Urinary bladder (tissue), 2 donors: ENCODE results near the gene DNAJB6. TPM values are rescaled to one million over a fixed set of nuclear protein-coding genes. Genes with fewer than 3 reads are reported as not detected.

Experiments used
- polyA plus RNA-seq: library from polyadenylated mRNA; stranded (reverse); fragments of 200-250 nt; gene quantifications from one replicate; pipeline ENCODE4 v1.2.3, GENCODE V29; 2013
- total RNA-seq: library from RNA; depleted of rRNA; stranded (reverse); fragments of >200 nt; gene quantifications from one replicate; pipeline ENCODE4 v1.2.3, GENCODE V29; 2014
- donor health status: healthy.

DNAJB6 gene
- total and polyA plus RNA-seq, 2 donors: 90.4 to 137 TPM

Other genes with a start within 250 kb of the DNAJB6 start
- gene UBE3C, start 198.1 kb upstream of the DNAJB6 start, total RNA-seq: 119 TPM
- gene UBE3C, start 198.1 kb upstream of the DNAJB6 start, polyA plus RNA-seq: 41.2 TPM